ENCODE results near the gene CNOT11. TPM values are rescaled to one million over a fixed set of nuclear protein-coding genes. Genes with fewer than 3 reads are reported as not detected.
"Not testable (repeated sequence)": the region's sequence is repeated elsewhere in the genome, so short reads cannot be mapped to it uniquely, and the experiment has no call there.

Gene CNOT11
- total RNA-seq: 10 to 100 TPM; 64.2 to 65.0 TPM

DNA sequence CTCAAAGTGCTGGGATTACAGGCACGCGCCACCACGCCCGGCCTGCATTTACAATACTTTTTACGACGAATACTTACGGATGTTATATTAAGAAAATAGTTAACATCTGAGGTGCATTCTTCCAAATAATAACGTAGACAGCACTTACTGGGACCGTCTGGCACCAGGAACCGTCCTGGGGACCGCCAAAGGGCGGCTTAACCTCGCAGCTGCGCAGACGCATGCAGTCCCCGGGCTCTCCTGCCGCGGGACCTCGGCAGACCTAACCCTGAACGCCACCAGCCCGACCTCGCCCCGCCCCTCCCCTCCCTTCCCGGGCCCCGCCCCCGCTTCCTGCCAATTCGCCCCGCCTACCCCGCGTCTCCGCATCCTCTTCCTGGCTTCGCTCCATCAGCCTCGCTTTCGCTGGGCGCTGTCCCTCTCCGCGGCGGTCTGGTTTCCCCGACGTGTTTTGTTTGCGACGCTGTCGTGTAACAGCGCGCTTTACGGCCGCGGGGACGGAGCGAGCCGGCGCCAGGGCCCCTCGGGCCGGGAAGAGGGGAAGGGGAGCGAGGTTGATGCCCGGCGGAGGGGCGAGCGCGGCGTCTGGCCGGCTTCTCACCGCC, at the start of gene CNOT11:
Gene CNOT11, plus strand, starts transcription at position 479 of the 605 bp plus-strand sequence. Its CDS starts 79 bp downstream, at position 558.
- peak; percentile 83 for ATAC-seq (ENCODE audit: low read depth)
- H3K4me3 Mint-ChIP-seq: peak within 1 kb of the TSS; percentile 93
- POLR2A ChIA-PET: interaction anchor here (0.8 to 4.1 kb wide), 18 partner anchors 12 to 250 kb away, joined by 3 to 28 read pairs (median 6); partner anchors contain the start of genes CREG2, RFX8, RNF149 and RPL31
- H3K36me3 Mint-ChIP-seq: peaks cover 12% of the 10 kb centered on the region
- DNase-seq: peak; percentile 98
- H3K27me3 Mint-ChIP-seq: no peaks in the 10 kb centered on the region
- peaks cover 37% of the 10 kb centered on the region for H3K4me1 Mint-ChIP-seq
- H3K9me3 Mint-ChIP-seq: no peaks in the 10 kb centered on the region
- peak within 1 kb of the TSS; percentile 97 for H3K27ac Mint-ChIP-seq

DNA sequence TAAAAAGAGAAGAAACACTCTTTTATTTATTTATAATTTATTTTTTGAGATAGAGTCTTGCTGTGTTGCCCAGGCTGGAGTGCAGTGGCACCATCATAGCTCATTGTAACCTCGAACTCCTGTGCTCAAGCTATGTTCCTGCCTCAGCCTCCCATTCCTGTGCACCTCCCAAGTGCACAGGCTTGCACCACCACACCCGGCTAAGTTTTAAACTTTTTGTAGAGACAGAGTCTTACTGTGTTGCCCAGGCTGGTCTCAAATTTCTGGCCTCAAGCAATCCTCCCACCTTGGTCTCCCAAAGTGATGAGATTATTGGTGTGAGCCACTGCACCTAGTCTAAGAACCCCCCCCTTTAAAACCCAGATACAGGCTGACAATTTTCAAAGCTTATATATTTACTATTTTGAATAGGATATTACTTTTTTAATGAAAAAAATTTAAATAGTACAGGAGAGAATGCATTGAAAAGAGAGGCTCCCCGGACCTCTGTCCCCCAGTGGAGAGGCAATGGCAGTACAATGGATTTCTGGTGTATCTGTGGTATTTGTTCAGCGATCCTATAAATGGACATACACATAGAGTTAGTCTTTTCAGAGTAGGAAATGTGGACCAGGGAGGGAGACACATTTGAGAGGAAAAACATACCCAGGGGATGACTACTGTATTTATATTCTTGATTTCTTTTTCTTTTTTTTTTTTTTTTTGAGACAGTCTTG, 48.1 kb upstream of the CNOT11 start:
- DNase-seq: no peak
- POLR2A ChIA-PET: interaction anchor here (1.2 to 1.8 kb wide), 2 partner anchors 191 to 202 kb away, joined by 7 to 8 read pairs; partner anchors contain the start of gene RPL31
- Mint-ChIP-seq H3K27me3 (no peaks in the 10 kb centered on the region), H3K4me1 (peaks cover 10% of the 10 kb centered on the region), H3K27ac (peak overlapping the region; percentile 80), H3K4me3 (peak overlapping the region; percentile 72), H3K9me3 (no peaks in the 10 kb centered on the region), H3K36me3 (no peaks in the 10 kb centered on the region)
- no peak for ATAC-seq (ENCODE audit: low read depth)

DNA sequence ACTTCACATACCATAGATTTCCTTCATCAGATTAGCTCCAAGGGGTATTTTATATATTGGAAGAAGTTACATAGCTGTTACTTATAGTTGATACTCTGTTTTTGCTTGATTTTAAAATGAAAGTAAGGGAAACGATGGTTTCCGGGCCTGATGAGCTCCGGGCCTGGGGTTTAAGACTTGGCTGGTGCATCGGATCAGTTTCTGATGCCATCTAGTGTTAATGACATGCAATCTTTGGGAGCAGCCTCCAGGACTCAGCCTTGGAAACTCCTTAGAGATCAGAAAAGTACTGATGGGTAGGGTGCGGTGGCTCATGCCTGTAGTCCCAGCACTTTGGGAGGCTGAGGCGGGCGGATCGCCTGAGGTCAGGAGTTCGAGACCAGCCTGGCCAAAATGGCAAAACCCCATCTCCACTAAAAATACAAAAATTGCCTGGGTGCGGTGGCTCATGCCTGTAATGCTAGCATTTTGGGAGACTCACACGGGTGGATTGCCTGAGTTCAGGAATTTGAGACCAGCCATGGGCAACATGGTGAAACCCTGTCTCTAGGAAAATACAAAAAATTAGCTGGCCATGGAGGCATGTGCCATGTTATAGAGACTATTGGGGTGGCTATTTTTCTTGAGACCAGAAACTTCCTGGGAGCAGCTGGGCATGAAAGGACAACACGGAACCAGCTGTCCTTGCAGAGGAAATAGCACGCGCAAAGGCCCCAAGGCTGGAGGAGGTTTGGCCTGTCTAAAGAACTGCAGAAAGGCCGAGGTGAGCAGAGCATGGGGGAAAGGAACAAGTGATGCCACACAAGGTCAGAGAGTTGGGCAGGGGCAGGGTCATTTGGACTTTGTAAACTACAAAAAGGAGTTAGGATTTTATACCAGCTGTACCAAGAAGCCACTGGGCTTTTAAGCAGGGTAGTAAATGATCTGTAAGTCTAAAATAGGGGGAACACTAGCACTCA, 46.9 kb upstream of the CNOT11 start:
- Mint-ChIP-seq H3K36me3 (no peaks in the 10 kb centered on the region), H3K27ac (peak overlapping the region; percentile 80), H3K27me3 (peaks cover 2% of the 10 kb centered on the region), H3K4me3 (peak overlapping the region; percentile 72), H3K9me3 (peaks cover 2% of the 10 kb centered on the region), H3K4me1 (peaks cover 10% of the 10 kb centered on the region)
- POLR2A ChIA-PET: interaction anchor here (0.8 to 1.8 kb wide), 3 partner anchors 103 to 203 kb away, joined by 3 to 8 read pairs (median 7); partner anchors contain the start of gene RPL31
- peak; percentile 35 for DNase-seq
- peak; percentile 98 for ATAC-seq (ENCODE audit: low read depth)

DNA sequence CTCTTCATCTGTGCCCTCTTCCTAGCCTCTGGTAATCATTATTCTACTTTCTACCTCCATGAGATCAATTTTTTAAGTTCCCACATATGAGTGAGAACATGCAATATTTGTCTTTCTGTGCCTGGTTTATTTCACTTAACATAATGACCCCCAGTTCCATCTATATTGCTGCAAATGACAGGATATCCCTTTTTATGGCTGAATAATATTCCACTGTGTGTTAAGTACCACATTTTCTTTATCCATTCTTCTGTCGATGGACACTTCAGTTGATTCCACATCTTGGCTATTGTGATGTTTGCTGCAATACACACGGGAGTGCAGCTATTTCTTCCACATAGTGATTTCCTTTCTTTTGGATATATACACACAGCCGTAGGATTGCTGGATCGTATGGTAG, 43.9 kb upstream of the CNOT11 start:
- Mint-ChIP-seq H3K27me3 (peaks cover 2% of the 10 kb centered on the region), H3K9me3 (peaks cover 6% of the 10 kb centered on the region), H3K4me1 (peaks cover 10% of the 10 kb centered on the region), H3K4me3 (no peak overlapping the region), H3K27ac (no peak overlapping the region), H3K36me3 (no peaks in the 10 kb centered on the region)
- POLR2A ChIA-PET: no interaction called here
- ATAC-seq (ENCODE audit: low read depth): no peak
- DNase-seq: no peak

DNA sequence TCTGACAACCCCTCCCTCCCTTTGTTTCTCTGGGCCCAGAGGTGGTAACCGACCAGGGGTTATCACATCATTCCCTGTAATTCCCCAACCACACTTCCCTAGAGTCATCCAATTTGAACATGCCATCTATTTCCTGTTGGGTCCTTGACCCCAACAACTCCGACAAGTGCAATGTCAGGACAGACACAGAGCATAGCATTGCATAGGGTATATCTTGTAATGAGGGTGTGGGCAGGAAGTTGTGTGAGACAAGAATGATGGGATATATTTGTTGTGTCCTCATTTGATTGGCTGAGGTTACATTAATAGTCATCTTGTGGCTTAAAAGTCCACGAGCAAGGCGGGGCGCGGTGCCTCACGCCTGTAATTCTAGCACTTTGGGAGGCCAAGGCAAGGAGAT, 33.4 kb upstream of the CNOT11 start:
- Mint-ChIP-seq H3K27me3 (peaks cover 2% of the 10 kb centered on the region), H3K9me3 (peaks cover 9% of the 10 kb centered on the region), H3K4me1 (peaks cover 9% of the 10 kb centered on the region), H3K36me3 (peaks cover 8% of the 10 kb centered on the region), H3K4me3 (no peak overlapping the region), H3K27ac (no peak overlapping the region)
- ATAC-seq (ENCODE audit: low read depth) (no peak), DNase-seq (no peak)
- POLR2A ChIA-PET: no interaction called here

DNA sequence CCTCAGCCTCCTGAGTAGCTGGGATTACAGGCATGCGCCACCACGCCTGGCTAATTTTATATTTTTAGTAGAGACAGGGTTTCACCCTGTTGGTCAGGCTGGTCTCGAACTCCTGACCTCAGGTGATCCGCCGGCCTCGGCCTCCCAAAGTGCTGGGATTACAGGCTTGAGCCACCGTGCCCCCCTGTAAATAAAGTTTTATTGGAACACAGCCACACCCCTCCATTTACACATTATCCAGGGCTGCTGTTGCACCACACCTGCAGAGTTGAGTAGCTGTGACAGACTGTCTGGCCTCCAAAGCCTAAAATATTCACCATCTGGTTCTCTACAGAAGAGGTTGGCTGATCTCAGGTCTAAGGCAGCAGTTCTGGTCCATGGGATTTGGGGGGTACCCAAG, 32.6 kb upstream of the CNOT11 start:
- Mint-ChIP-seq H3K9me3 (peaks cover 13% of the 10 kb centered on the region), H3K4me1 (peaks cover 13% of the 10 kb centered on the region)
- ATAC-seq (ENCODE audit: low read depth); H3K4me3 Mint-ChIP-seq; H3K27ac Mint-ChIP-seq; H3K36me3 Mint-ChIP-seq; H3K27me3 Mint-ChIP-seq; DNase-seq; POLR2A ChIA-PET: not testable (repeated sequence)

DNA sequence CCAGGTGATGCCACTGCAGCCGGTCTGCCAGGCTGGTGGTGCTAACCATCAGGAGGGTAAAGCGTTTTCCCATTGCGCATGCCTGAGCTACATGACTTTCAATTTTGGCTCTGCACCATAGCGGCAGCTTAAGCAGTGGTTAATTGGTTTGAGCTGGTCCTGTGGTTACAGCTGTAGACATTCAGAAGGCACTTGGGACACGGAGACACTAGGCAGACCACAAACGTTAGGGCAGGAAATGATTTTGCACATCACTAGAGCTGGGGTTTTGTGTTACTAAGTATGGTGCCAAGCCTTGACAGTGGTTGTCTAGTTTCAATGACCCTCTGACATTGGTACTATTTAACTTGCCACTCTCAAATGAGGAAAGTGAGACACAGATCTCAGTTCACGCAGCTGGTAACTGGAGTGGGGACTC, 28.9 kb upstream of the CNOT11 start:
- DNase-seq: peak; percentile 53
- H3K9me3 Mint-ChIP-seq: peaks cover 18% of the 10 kb centered on the region
- peak overlapping the region; percentile 88 for H3K27ac Mint-ChIP-seq
- POLR2A ChIA-PET: interaction anchor here (0.7 to 1.7 kb wide), 4 partner anchors 26 to 222 kb away, joined by 3 to 16 read pairs (median 4); partner anchors contain the start of genes CNOT11 and RPL31
- H3K36me3 Mint-ChIP-seq: peaks cover 18% of the 10 kb centered on the region
- peaks cover 17% of the 10 kb centered on the region for H3K4me1 Mint-ChIP-seq
- peak overlapping the region; percentile 64 for H3K4me3 Mint-ChIP-seq
- peak; percentile 96 for ATAC-seq (ENCODE audit: low read depth)
- no peaks in the 10 kb centered on the region for H3K27me3 Mint-ChIP-seq

DNA sequence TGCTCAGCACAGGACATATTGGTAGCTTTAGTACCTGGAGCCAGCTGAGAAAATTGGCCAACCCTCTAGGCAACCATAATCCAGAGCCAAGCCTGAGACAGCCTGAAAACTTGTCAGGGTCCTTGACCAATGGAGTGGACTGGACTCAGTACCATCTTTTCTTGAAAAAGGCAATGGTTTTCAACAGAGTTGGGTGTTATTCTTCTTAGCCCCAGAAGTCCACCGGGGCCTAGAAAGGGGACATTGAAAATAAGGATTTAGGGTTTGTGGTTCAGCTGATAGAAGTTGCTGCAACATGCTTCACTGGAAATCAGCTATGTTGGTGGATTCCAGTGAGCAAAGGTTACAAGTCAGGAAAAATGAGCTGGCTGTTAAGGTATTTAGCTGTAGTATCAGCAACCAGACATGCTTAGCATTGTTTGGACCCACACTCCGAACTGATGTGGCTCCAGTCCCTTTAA, 22.1 kb upstream of the CNOT11 start:
- DNase-seq (no peak), ATAC-seq (ENCODE audit: low read depth) (no peak)
- POLR2A ChIA-PET: no interaction called here
- Mint-ChIP-seq H3K4me1 (peaks cover 5% of the 10 kb centered on the region), H3K9me3 (peaks cover 12% of the 10 kb centered on the region), H3K36me3 (peaks cover 10% of the 10 kb centered on the region), H3K27me3 (no peaks in the 10 kb centered on the region), H3K4me3 (no peak overlapping the region), H3K27ac (no peak overlapping the region)

DNA sequence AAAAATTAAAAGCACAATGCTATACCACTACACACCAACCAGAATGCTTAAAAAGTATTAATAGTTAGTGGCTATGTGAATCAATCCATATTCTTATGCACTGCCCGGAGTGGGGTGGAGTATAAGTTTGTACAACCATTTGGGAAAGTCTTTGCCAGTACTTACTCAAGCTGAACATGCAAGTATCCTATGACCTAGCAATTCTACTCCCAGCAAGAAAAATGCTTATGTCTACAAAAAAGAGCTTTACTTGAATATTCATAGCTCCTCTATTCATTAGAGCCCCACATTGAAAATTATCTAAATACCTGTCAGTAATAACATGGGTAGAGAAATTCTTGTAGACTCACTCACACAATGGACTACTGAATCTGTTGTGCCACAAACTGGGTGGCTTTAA, 21.4 kb upstream of the CNOT11 start:
- H3K27ac Mint-ChIP-seq: no peak overlapping the region
- H3K27me3 Mint-ChIP-seq: no peaks in the 10 kb centered on the region
- H3K9me3 Mint-ChIP-seq: peaks cover 12% of the 10 kb centered on the region
- H3K4me1 Mint-ChIP-seq: peaks cover 5% of the 10 kb centered on the region
- no peak overlapping the region for H3K4me3 Mint-ChIP-seq
- DNase-seq (no peak), ATAC-seq (ENCODE audit: low read depth) (no peak)
- POLR2A ChIA-PET: no interaction called here
- H3K36me3 Mint-ChIP-seq: peaks cover 9% of the 10 kb centered on the region

DNA sequence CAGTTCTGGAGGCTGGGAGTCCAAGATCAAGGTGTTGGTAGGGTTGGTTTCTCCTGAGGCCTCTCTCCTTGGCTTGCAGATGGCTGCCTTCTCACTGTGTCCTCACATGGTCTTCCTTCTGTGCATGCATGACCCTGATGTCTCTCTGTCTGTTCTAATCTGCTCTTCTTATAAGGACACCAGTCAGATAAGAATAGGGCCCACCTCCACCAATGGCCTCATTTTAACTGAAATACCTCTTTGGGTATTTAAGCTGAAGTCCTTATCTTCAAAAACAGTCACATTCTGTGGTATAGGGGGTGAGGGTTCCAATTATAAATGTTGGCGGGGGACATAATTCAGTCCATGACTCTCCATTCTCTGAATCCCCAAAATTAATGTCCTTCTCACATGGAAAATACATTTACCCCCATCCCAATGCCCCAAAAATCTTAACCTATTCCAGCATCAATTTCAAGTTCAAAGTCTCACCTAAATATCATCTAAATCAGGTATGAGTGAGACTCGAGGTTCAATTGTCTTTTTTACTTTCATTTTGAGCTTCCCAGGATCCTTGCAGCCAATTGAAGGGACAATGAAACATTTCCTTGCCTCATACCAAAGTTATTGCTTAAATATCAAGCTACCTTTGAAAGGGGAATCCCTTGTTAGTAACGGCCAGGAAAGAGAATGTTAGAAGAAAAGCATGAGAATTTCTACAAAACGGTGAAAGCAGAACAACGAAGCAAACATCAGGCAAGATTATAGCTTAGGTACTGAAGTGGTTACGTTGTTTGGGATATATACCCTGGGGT, 20.6 kb upstream of the CNOT11 start:
- DNase-seq (no peak), ATAC-seq (ENCODE audit: low read depth) (no peak)
- Mint-ChIP-seq H3K36me3 (peaks cover 8% of the 10 kb centered on the region), H3K27ac (no peak overlapping the region), H3K27me3 (no peaks in the 10 kb centered on the region), H3K4me3 (no peak overlapping the region), H3K4me1 (peaks cover 4% of the 10 kb centered on the region), H3K9me3 (peaks cover 12% of the 10 kb centered on the region)
- POLR2A ChIA-PET: no interaction called here

DNA sequence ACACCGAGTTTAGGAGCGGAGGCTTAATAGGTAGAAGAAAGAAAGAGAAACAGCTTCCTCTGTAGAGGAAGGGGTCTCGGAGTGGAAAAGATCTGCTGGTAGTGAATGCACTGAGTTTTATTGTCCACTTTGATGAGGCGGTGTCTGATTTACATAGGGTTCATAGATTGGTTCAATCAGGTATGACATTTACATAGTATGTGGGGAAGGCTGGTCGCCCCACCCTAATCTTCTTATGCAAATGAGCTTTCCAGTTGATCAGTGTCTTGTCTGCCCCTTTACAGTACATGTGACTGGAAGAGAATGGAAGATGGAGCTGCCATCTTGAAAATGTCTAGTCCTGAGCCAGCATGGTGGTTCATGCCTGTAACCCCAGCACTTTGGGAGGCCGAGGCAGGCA, 19.9 kb upstream of the CNOT11 start:
- ATAC-seq (ENCODE audit: low read depth) (no peak), DNase-seq (no peak)
- Mint-ChIP-seq H3K27me3 (no peaks in the 10 kb centered on the region), H3K4me3 (no peak overlapping the region), H3K27ac (no peak overlapping the region), H3K9me3 (peaks cover 12% of the 10 kb centered on the region), H3K4me1 (peaks cover 3% of the 10 kb centered on the region), H3K36me3 (peaks cover 8% of the 10 kb centered on the region)
- POLR2A ChIA-PET: no interaction called here

DNA sequence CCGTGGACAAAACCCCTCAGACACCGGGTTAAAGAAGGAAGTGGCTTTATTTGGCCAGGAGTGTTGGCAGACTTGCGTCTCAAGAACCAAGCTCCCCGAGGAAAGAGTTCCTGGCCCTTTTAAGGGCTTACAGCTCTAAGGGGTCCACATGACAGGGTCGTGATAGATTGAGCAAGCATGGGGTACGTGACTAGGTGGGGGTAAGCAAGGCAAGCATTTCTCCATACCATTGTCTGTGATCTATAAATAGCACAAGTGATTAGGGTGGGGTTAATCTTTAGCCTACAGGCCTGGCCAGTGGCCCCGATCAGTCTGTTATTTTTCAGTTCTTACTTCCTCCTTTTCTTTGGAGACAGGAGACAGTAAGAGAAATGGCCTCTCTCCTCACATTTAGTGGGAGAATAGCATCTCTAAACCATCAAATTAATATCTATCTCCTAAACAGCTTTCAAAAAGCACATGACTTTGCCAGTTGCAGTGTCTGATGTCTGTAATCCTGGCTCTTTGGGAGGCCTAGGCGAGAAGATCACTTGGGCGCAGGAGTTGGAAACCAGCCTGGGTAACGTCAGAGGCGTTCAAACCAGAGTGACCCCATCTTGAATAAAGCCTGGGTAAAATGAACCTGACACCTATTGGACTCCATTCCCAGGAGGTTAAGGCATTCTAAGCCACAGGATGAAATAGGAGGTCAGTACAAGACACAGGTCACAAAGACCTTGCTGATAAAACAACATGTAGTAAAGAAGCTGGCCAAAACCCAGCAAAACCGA, 18.3 kb upstream of the CNOT11 start:
- Mint-ChIP-seq H3K27ac (no peak overlapping the region), H3K27me3 (no peaks in the 10 kb centered on the region), H3K4me1 (no peaks in the 10 kb centered on the region), H3K4me3 (no peak overlapping the region), H3K9me3 (peaks cover 9% of the 10 kb centered on the region), H3K36me3 (peaks cover 6% of the 10 kb centered on the region)
- ATAC-seq (ENCODE audit: low read depth) (no peak), DNase-seq (no peak)
- POLR2A ChIA-PET: interaction anchor here (1.2 kb wide), 1 partner anchor 19 kb away, joined by 3 read pairs; the partner anchor contains the start of gene CNOT11
